22Rv1 (cell line): Measurements from ENCODE around the gene NUFIP1.

Experiments used
- CTCF ChIP-seq: fragments of 450-650 bp; IDR thresholded peaks from 2 replicates; pipeline ENCODE4 v1.5.1; 2017; ENCODE audit warnings: mild to moderate bottlenecking
- ZFX ChIP-seq: fragments of 450-650 bp; IDR thresholded peaks from 2 replicates; pipeline ENCODE4 v1.6.1; 2017; ENCODE audit warnings: antibody characterized with exemption, borderline replicate concordance

- TF ChIP-seq CTCF (no peak), ZFX (no peak)
These were observed 59.6 kb downstream of the NUFIP1 start for GRCh38 chr13:44929692-44930091.
